HepG2 (cell line): Measurements from ENCODE around the gene NSMF. TPM values are rescaled to one million over a fixed set of nuclear protein-coding genes. Genes with fewer than 3 reads are reported as not detected.

Source experiments
- ATAC-seq: fragments of 200-7000 bp; cut with Tn5 transposase; 3 replicates; pipeline ENCODE4 v1.9.1; 2020; ENCODE audit warnings: mild to moderate bottlenecking, moderate library complexity
- BruUV-seq: library from RNA; stranded (reverse); fragments of 400-500 nt; replicated peaks from 2 replicates; lab custom pipeline; 2021; lab: Mats Ljungman, UMichigan
- CTCF ChIA-PET: fragments of 300-600 bp; formaldehyde crosslinking; extraction: SDS; loops from one replicate; lab custom pipeline; 2021; ENCODE audit warnings: low total read pairs, inconsistent platforms, low intra/inter-chr PET ratio; lab: Yijun Ruan, JAX
- POLR2A ChIA-PET: fragments of 350-600 bp; sonication (Branson Sonifier 250); formaldehyde crosslinking; loops from one replicate; lab custom pipeline; 2020; ENCODE audit warnings: antibody characterized with exemption, inconsistent platforms; lab: Yijun Ruan, JAX
- DNase-seq: peaks from one replicate; pipeline ENCODE4 v3.0.0-alpha.2; 2015; ENCODE audit warnings: low spot score
- FAIRE-seq: peaks from 3 replicates; lab custom pipeline; 2011; peaks lifted over from hg19 to GRCh38; lab: Jason Lieb, UNC
- H2AFZ ChIP-seq: one replicate; pipeline ENCODE4 v1.6.1; 2011; ENCODE audit warnings: low read length, inconsistent platforms
- H3K27ac ChIP-seq: fragments of 300-600 bp; 3 replicates; pipeline ENCODE4 v1.8.0; 2011; ENCODE audit warnings: mixed run types, mild to moderate bottlenecking, mixed read lengths, low read length, inconsistent platforms; ENCODE audit not compliant: insufficient read depth; ENCODE audit errors: extremely low read length
- H3K27me3 ChIP-seq, 2 experiments: fragments of 200-600 bp in 1 of 2; 2 replicates in 1 of 2; 3 replicates in 1 of 2; pipeline versions ENCODE4 v1.6.0 to v1.8.0; 2011; ENCODE audit warnings: low read length in 2 of 2, mild to moderate bottlenecking in 2 of 2, moderate library complexity in 2 of 2, inconsistent platforms in 1 of 2; ENCODE audit not compliant: insufficient read depth in 2 of 2, control insufficient read depth in 1 of 2
- H3K36me3 ChIP-seq, 2 experiments: fragments of 200-600 bp in 1 of 2; replicated peaks in 1 of 2; 2 replicates in 1 of 2; 3 replicates in 1 of 2; pipeline versions ENCODE4 v1.5.1 to v1.8.0; 2011; ENCODE audit warnings: low read length in 2 of 2, inconsistent platforms in 1 of 2; ENCODE audit not compliant: insufficient read depth in 2 of 2, control insufficient read depth in 1 of 2
- H3K4me1 ChIP-seq: 2 replicates; pipeline ENCODE4 v1.5.1; 2012; ENCODE audit warnings: low read length, inconsistent platforms; ENCODE audit not compliant: insufficient read depth
- H3K4me2 ChIP-seq: 2 replicates; pipeline ENCODE4 v1.6.0; 2011; ENCODE audit warnings: low read depth, low read length, inconsistent platforms
- H3K4me3 ChIP-seq, 3 experiments: fragments of 200-600 bp in 1 of 3; sonication (generic), shearing (Covaris generic) in 1 of 3; replicated peaks in 1 of 3; 2 replicates each; pipeline ENCODE4 v1.5.1; 2011 to 2016; ENCODE audit warnings: low read length in 3 of 3, inconsistent platforms in 2 of 3, low read depth in 2 of 3, mild to moderate bottlenecking in 2 of 3, control low read depth in 1 of 3, mixed read lengths in 1 of 3; ENCODE audit not compliant: insufficient read depth in 1 of 3
- H3K79me2 ChIP-seq: one replicate; pipeline ENCODE4 v1.6.1; 2011; ENCODE audit warnings: low read length, inconsistent platforms; ENCODE audit not compliant: insufficient read depth
- H3K9ac ChIP-seq: 2 replicates; pipeline ENCODE4 v1.6.0; 2011; ENCODE audit warnings: mild to moderate bottlenecking, low read depth, low read length, inconsistent platforms; ENCODE audit not compliant: insufficient read depth
- H3K9me3 ChIP-seq: 2 replicates; pipeline ENCODE4 v1.5.1; 2012; ENCODE audit warnings: mild to moderate bottlenecking, low read length
- H4K20me1 ChIP-seq: 2 replicates; pipeline ENCODE4 v1.6.0; 2011; ENCODE audit warnings: inconsistent platforms, mild to moderate bottlenecking, low read length, moderate library complexity; ENCODE audit not compliant: insufficient read depth
- STAT5B ChIP-seq: sonication (generic); formaldehyde crosslinking; IDR thresholded peaks from 2 replicates; pipeline ENCODE4 v1.4.0; 2020; ENCODE audit warnings: missing genetic modification reagents
- TGIF2 ChIP-seq: IDR thresholded peaks from 2 replicates; pipeline ENCODE4 v1.6.1; 2016; ENCODE audit warnings: control low read depth, missing compliant biosample characterization
- ZNF768 ChIP-seq: sonication (generic); formaldehyde crosslinking; IDR thresholded peaks from 2 replicates; pipeline ENCODE4 v1.4.0; 2020; ENCODE audit warnings: missing genetic modification reagents
- WGBS: methylation state at CpG from one replicate; pipeline ENCODE4 v1.1.6; 2017; ENCODE audit warnings: low lambda C conversion rate; 5-methylcytosine and 5-hydroxymethylcytosine counted together
- in situ Hi-C: cut with HindIII; loops from 2 replicates; pipeline ENCODE4 v1.10.0; 2017; ENCODE audit warnings: low pct_unique_long_range_greater_than_20kb; ENCODE audit not compliant: extremely low pct_ligation_motif_present
- intact Hi-C: fragments of 100-400 bp; cut with micrococcal nuclease; formaldehyde crosslinking; loops from one replicate; pipeline ENCODE4 v1.10.0; 2022; ENCODE audit not compliant: unreplicated experiment
- polyA plus RNA-seq, 8 experiments: library from polyadenylated mRNA; depleted of rRNA in 3 of 8; stranded (reverse) in 7 of 8; unstranded in 1 of 8; fragments of >200 nt; fragmentation: Illumina TruSeq in 4 of 8; extraction: Trizol in 4 of 8; gene quantifications; 2 replicates each; pipeline versions ENCODE4 v1.2.1 to v1.2.3, GENCODE V29; 2011 to 2016; ENCODE audit warnings: low read depth in 4 of 8, missing spikeins in 1 of 8, mixed read lengths in 1 of 8; ENCODE audit not compliant: insufficient read depth in 1 of 8
- total RNA-seq, 5 experiments: library from RNA; depleted of rRNA; stranded (reverse); fragments of >200 nt; fragmentation: Illumina TruSeq; extraction: Trizol; gene quantifications; 2 replicates each; pipeline ENCODE4 v1.2.3, GENCODE V29; 2016; ENCODE audit warnings: low read depth in 1 of 5
- TF ChIP-seq, protein P1 (sequence below): IDR thresholded peaks from 2 replicates; pipeline ENCODE4 v1.6.1; 2016; ENCODE audit warnings: control low read depth
- TF ChIP-seq, protein P2 (sequence below): IDR thresholded peaks from 2 replicates; pipeline ENCODE4 v1.6.1; 2016
- TF ChIP-seq, protein P3 (sequence below): sonication (generic); formaldehyde crosslinking; IDR thresholded peaks from 2 replicates; pipeline ENCODE4 v1.4.0; 2020; ENCODE audit warnings: missing genetic modification reagents, borderline replicate concordance

The NSMF gene
- total and polyA plus RNA-seq, 2 of the 13 experiments (the other 11 are each of a cell fraction or from before 2014, with no cell fraction given), result 44.3 to 183 TPM

DNA sequence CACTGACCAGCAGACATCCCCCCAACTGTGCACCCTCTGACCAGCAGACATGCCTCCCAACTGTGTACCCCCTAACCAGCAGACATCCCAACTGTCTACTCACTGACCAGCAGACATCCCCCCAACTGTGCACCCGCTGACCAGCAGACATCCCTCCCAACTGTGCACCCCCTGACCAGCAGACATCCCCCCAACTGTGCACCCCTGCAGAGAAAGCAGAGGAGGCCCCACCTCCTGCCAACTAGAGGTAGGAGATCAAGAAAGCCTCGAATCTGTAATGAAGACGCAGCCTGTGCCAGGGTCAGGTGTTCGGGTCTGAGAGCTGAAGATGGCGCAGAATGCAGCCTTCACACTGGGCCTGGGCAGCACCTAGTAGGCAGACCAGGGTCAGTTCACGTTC is 29.8 kb upstream of the NSMF start (continued):
- TF ChIP-seq, protein P1, sequence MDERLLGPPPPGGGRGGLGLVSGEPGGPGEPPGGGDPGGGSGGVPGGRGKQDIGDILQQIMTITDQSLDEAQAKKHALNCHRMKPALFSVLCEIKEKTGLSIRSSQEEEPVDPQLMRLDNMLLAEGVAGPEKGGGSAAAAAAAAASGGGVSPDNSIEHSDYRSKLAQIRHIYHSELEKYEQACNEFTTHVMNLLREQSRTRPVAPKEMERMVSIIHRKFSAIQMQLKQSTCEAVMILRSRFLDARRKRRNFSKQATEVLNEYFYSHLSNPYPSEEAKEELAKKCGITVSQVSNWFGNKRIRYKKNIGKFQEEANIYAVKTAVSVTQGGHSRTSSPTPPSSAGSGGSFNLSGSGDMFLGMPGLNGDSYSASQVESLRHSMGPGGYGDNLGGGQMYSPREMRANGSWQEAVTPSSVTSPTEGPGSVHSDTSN, result no peak
- no peak for TF ChIP-seq STAT5B (CRISPR knock-in tag)

DNA sequence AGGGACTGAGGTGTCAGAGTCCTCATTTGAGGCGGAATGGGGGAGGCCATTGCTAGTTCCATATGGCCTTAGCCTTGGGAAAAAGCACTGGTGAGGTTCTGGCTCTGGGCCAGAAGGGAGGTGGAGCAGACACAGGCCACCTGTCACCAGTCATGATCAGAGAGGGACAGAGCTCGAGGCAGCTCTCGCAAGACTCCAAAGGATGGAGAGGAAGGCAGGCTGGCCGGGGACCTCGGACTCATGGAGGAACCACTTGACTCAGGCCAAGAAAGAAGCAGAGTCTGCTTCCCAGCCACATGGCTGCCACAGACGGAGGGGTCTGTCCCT is 29.2 kb upstream of the NSMF start:
- CTCF ChIA-PET, result no interaction called here
- no peak overlapping the region for H3K9ac ChIP-seq

More for the DNA sequence above, 29.2 kb upstream of the NSMF start:
- FAIRE-seq, result no peak
- TF ChIP-seq, protein P2, sequence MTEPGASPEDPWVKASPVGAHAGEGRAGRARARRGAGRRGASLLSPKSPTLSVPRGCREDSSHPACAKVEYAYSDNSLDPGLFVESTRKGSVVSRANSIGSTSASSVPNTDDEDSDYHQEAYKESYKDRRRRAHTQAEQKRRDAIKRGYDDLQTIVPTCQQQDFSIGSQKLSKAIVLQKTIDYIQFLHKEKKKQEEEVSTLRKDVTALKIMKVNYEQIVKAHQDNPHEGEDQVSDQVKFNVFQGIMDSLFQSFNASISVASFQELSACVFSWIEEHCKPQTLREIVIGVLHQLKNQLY (CRISPR knock-in tag), result no peak
- TF ChIP-seq TGIF2 (CRISPR knock-in tag), result no peak
- peak; percentile 58; the same call in 1 of the 2 replicates for TF ChIP-seq ZNF768 (CRISPR knock-in tag)
- TF ChIP-seq, protein P3, sequence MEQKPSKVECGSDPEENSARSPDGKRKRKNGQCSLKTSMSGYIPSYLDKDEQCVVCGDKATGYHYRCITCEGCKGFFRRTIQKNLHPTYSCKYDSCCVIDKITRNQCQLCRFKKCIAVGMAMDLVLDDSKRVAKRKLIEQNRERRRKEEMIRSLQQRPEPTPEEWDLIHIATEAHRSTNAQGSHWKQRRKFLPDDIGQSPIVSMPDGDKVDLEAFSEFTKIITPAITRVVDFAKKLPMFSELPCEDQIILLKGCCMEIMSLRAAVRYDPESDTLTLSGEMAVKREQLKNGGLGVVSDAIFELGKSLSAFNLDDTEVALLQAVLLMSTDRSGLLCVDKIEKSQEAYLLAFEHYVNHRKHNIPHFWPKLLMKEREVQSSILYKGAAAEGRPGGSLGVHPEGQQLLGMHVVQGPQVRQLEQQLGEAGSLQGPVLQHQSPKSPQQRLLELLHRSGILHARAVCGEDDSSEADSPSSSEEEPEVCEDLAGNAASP (CRISPR knock-in tag), result no peak
- TF ChIP-seq, all 625 proteins: peak for 1
- Histone ChIP-seq H3K27ac (no peak overlapping the region), H3K4me3 (peak overlapping the region in 1 of 3 experiments; percentile 12; a peak in 1 of 6 replicates), H3K4me2 (peak overlapping the region; percentile 24; the same call in 1 of the 2 replicates), H3K79me2 (no peaks in the 10 kb centered on the region), H3K36me3 (no peaks in the 10 kb centered on the region), H3K9me3 (no peaks in the 10 kb centered on the region), H3K27me3 (peaks cover 10 to 51% of the 10 kb centered on the region in 2 experiments), H3K4me1 (peaks cover 30% of the 10 kb centered on the region), H2AFZ (no peak overlapping the region), H4K20me1 (no peaks in the 10 kb centered on the region)
- POLR2A ChIA-PET, result no interaction called here
- in situ Hi-C loops, result no loop called here
- DNase-seq (no peak), ATAC-seq (no peak)
- BruUV-seq, result no TSS peak
- intact Hi-C loops, result no loop called here
- 46% methylated on average over 3 of the region's 6 CpGs for WGBS
